ENCODE data around the gene CTRL. TPM values are rescaled to one million over a fixed set of nuclear protein-coding genes. Genes with fewer than 3 reads are reported as not detected.
A peak's percentile ranks its signal among the peaks of the same experiment; 100 is the strongest.
"Not testable (repeated sequence)": the region's sequence is repeated elsewhere in the genome, so short reads cannot be mapped to it uniquely, and the experiment has no call there.

The CTRL gene
- total RNA-seq, 2 donors from 2014 or later: 0.64 to 2.2 TPM

GRCh38 chr16:67941469-67942199, 10.0 kb upstream of the CTRL start:
- no peak for TF ChIP-seq CTCF (IDR thresholded peaks at IDR 0.05)

GRCh38 chr16:67940446-67941089, 8.9 kb upstream of the CTRL start:
- peaks cover 3% of the 10 kb centered on the region for H3K4me1 ChIP-seq
- no peaks in the 10 kb centered on the region for H3K27me3 ChIP-seq
- H3K36me3 ChIP-seq: peaks cover 1% of the 10 kb centered on the region

More at GRCh38 chr16:67941469-67942199, 10.0 kb upstream of the CTRL start:
- no peak for DNase-seq
- H3K4me3 ChIP-seq: no peak overlapping the region
- peaks cover 4% of the 10 kb centered on the region for H3K36me3 ChIP-seq
- H3K27ac ChIP-seq: no peak overlapping the region
- H3K9me3 ChIP-seq: no peaks in the 10 kb centered on the region
- intact Hi-C loops (cut with DNase I): no loop called here
- H3K4me1 ChIP-seq: peaks cover 3% of the 10 kb centered on the region
- no peaks in the 10 kb centered on the region for H3K27me3 ChIP-seq
- H3K9ac ChIP-seq (ENCODE audit: low read depth in 2 of 2, low read length in 2 of 2): no peak overlapping the region

DNA sequence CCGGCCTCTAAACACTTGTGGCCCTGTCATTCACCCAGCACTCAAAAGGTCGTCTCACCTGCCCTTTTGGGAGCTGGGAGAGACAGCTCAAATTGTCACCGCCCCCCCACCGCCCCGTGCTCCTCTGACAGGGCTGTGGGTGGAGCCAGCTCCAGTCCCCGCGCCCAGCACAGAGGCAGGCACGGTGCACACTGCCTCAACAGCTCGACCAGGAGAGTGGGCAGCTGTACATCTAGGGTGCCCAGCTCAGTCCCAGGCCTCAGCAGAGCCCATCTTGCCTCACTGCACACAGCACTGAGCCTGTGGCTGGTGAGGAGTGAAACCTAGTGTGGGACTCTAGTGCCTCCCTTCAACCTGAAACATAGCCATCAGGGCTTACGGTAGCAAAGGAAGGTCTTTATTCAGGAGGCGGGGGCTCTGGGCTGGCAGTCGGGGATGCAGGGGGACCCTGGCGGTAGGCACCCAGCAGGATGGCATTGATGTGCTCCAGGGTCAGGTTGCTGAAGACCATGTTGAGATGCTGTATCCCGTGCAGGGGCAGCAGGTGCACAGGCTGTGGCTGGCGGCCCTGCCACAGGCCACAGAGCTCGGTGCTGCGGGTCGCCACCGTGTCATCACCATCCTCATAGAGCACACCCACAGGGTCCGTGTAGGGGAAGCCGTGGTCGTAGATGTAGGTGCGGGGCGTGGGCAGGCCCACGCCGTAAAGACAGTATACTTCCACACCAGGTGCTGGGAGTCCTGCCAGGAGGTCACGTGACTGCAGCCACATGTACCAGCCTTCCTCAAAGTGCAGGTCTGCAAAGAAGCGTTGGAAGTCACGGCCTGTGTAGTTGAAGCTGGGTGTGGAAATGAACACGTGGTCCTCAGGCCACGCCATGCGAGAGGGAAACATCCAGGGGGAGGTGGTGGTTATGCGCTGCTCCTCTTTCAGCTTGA, 8.1 kb upstream of the CTRL start:
- Histone ChIP-seq H3K4me1 (peaks cover 9% of the 10 kb centered on the region), H3K36me3 (no peaks in the 10 kb centered on the region), H3K4me3 (no peak overlapping the region), H3K27me3 (no peaks in the 10 kb centered on the region), H3K27ac (no peak overlapping the region), H3K9me3 (no peaks in the 10 kb centered on the region), H3K9ac (ENCODE audit: low read depth in 2 of 2, low read length in 2 of 2) (no peak overlapping the region)
- no peak for TF ChIP-seq CTCF (IDR thresholded peaks at IDR 0.05)
- DNase-seq: peak; percentile 72
- intact Hi-C loops (cut with DNase I): no loop called here

More at GRCh38 chr16:67940446-67941089, 8.9 kb upstream of the CTRL start:
- Histone ChIP-seq H3K9me3 (no peaks in the 10 kb centered on the region), H3K4me3 (no peak overlapping the region), H3K9ac (ENCODE audit: low read depth in 2 of 2, low read length in 2 of 2) (no peak overlapping the region), H3K27ac (no peak overlapping the region)
- TF ChIP-seq CTCF (IDR thresholded peaks at IDR 0.05): no peak
- no peak for DNase-seq
- intact Hi-C loops (cut with DNase I): no loop called here

- H3K4me1 ChIP-seq; H3K36me3 ChIP-seq; intact Hi-C loops (cut with DNase I); H3K4me3 ChIP-seq; H3K27me3 ChIP-seq; H3K9ac ChIP-seq (ENCODE audit: low read depth in 2 of 2, low read length in 2 of 2); DNase-seq; H3K9me3 ChIP-seq: not testable (repeated sequence)
- peak overlapping the region; percentile 89 for H3K27ac ChIP-seq
Measured at GRCh38 chr16:67937713-67938112, 6.1 kb upstream of the CTRL start.

DNA sequence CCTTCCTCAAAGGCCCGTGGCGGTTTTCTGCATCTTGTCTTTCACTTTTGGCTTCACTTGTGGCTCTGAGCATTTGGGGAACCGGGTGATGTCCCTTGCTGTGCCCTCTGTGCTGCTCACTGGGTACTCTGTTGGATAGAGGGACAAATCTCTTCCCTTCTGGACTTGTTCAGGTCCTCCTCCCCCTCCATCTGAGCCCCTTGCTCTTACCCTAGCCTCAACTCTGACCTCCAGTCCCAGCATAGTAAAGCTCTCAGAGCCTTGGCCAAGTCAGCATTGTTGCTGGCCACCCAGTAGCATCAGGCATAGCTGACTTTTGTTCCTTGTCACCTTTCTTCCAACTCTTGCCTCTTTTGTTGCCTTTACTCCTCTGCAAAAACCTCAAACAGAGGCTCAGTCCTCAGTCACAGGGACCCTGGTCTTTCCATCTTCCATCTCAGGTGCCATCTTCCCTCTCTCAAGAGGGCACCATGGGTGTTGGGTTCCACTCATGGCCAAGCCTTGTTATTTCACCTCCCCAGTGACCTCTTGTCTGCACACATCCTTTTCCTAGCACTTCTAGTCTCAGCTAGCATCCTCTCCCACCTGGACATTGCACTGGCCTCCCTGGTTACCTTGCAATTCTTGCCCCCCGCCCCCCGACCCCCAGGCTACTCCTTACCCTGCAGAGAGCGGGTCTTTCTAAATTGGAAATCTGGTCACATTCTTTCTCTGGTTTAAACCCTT, 5.4 kb upstream of the CTRL start:
- DNase-seq: no peak
- intact Hi-C loops (cut with DNase I): no loop called here

More for the DNA sequence above, 5.4 kb upstream of the CTRL start:
- Histone ChIP-seq H3K4me3 (peak overlapping the region; percentile 84), H3K9ac (ENCODE audit: low read depth in 2 of 2, low read length in 2 of 2) (peak overlapping the region; percentile 97 to 99), H3K27me3 (no peaks in the 10 kb centered on the region), H3K9me3 (no peaks in the 10 kb centered on the region), H3K27ac (peak overlapping the region; percentile 89), H3K36me3 (no peaks in the 10 kb centered on the region), H3K4me1 (peaks cover 9% of the 10 kb centered on the region)
- no peak for TF ChIP-seq CTCF (IDR thresholded peaks at IDR 0.05)

Measured in colonic mucosa (tissue), 4 donors.